HG03196 (cell line): ENCODE measurements around the gene POU2AF3.

ENCODE experiments used
- ATAC-seq: cut with Tn5 transposase; IDR thresholded peaks from one replicate; pipeline ENCODE4 v1.9.1; 2021; ENCODE audit not compliant: unreplicated experiment

The POU2AF3 gene

GRCh38 chr11:111327908-111328624 lies 29.7 kb downstream of the POU2AF3 start:
- no peak for ATAC-seq

GRCh38 chr11:111329306-111330204 lies 31.2 kb downstream of the POU2AF3 start:
- no peak for ATAC-seq

- ATAC-seq, result no peak
Measured at GRCh38 chr11:111330234-111330893, 32.0 kb downstream of the POU2AF3 start.

- no peak for ATAC-seq
Measured at GRCh38 chr11:111331711-111332479, 33.5 kb downstream of the POU2AF3 start.

DNA sequence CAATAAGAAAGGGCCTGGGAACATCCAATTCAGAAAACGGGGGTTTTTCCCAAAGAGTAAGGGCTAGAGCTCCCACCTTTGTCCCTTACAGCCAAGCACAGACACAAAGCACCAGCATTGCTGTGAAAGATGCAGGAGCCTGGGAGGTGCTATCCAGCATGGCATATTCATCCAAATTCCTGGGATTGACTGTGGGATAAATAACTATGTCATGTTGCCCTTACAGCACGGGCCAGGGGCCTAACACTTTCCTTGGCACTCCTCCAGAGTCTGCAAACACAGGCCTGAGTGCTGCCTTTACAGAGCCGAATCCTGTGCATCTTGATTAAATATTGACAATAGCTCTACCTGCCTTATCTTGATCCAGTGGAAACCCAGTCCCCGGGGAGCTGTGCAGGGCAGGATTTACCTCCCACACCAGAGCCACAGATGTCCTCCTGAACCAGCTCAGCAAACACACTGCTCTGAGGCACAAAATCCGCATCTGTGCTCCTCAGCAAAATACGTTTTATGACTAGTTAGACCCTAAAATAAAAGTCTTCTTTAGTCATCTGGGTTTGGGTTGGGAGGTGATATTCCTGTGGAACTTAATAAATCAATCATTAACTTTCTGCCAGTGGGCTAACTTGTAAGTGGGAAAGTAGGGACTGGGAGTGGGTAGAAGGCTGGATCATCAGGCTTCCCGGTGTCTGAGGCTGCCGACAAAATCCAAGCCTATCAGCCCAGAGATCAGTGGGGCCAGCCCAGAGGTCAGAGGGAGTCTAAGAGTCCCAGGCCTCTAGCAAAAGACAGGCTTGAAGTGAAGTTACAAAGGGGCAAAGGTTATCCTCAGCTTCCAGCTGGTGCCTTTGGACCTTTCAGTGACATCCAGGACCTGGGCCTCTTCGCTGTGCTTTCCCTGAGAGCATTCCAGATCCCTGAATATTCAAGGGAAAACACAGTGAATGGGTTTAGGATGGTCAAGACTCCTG lies 36.5 kb downstream of the POU2AF3 start:
- ATAC-seq, result no peak

DNA sequence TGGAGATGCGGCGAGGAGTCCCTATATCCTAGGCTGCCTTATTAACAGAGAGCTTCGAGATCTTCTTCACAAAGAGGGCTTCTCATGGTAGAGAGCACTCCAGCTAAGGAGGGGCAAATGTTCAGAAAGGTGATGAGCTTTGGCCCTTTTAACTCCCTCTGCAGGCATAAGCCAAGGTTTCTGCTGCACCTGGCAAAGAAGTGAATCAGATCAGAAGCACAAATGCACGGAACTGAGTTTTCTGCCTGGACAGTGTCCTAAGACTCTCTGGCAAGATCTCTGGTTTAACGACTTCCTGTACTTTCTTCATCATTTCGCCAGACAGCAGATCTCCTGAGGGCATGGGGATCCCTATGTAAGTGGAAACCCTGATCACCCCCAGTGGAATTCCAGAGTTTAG lies 37.2 kb downstream of the POU2AF3 start:
- no peak for ATAC-seq

- ATAC-seq, result no peak
Measured at GRCh38 chr11:111336062-111336461, 37.7 kb downstream of the POU2AF3 start.

DNA sequence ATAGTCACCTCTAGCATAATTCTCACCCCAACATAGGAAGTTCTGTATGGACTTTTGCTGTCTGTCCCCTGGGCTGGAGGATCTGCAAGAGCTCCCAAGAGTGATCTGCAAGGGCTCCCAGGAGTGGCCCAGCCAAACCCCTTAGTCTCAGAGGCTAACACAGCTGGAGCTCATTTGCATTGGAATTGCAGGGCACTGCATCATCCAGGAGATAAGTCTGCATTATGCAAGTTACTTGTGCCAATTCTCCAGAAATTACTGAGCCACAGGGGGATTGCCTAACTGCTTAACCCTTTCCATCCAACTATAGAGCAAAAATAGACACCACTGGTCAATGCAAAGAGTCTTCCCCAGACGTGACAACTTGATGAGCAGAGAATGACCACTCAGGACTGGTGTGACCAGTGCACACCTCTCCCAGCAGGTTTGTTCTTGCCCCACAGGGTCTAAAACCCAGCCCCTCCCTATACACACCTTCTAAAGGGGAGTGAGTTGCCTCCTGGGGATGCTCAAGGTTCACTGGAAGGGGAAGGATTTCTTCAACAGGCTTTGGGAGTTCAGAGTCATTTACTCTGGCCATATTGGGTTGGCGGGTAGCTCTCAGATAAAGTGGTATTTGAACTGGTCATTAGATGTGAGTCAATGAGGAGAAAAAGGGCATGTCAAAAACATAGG lies 38.4 kb downstream of the POU2AF3 start:
- ATAC-seq, result no peak

DNA sequence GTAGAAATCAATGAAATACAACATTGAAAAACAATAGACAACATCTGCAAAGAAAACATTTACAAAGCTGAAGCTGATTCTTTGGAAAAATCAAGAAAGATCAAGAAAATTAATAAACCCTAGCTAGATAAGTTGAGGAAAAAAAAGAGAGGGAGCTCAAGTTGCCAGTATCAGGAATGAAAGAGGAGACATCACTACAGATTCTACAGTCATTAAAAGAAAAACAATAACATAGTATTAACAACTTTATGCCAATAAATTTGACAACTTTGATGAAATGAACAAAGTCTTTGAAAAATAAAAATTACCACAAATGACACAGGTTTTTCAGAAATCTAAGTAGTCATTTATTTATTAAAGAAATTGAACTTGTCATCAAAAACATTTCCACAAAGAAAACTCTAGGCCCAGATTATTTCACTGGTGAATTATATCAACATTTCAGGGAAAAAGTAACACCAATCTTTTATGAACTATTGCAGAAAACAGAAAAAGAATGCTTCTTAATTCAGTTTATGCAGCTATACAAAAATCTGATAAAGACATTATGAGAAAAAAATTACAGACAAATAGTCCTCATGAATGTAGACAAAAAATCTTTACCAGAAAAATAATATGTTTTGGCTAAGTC lies 41.5 kb downstream of the POU2AF3 start:
- ATAC-seq, result no peak

DNA sequence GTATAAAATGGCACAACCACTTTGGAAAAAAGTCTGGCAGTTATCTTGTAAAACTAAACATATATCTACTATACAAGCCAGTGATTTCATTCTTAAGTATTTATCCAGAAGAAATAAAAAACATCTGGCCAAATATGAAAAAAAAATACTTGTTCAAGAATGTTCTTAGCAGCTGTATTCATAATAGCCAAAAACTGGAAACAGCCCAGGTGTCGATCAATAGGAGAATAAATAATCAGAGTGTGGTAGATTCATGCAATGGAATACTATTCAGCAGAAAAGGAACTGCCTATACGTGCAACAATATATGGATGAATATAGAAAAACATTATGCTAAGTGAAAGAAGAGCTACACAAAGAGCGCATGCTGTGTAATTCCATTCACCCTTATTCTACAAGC lies 44.0 kb downstream of the POU2AF3 start:
- no peak for ATAC-seq

DNA sequence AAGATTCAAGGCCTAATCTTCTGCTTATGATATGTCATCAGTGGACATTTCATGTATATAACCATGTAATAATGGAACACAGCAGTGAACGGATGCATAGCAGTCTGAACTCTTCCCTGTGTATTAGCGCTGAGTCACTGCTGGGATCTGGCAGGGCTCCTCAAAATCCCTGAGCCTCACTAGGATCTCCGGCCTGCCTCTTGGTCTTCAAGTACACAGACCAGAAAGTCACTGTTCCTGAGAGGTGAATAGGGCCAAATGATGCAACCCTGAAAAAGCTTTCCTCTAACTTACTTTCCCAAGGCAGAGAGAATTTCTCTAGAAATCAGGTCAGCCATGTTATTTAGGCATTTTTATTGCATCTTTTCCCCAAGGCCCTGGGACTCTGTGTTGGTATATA lies 45.7 kb downstream of the POU2AF3 start:
- ATAC-seq, result no peak

DNA sequence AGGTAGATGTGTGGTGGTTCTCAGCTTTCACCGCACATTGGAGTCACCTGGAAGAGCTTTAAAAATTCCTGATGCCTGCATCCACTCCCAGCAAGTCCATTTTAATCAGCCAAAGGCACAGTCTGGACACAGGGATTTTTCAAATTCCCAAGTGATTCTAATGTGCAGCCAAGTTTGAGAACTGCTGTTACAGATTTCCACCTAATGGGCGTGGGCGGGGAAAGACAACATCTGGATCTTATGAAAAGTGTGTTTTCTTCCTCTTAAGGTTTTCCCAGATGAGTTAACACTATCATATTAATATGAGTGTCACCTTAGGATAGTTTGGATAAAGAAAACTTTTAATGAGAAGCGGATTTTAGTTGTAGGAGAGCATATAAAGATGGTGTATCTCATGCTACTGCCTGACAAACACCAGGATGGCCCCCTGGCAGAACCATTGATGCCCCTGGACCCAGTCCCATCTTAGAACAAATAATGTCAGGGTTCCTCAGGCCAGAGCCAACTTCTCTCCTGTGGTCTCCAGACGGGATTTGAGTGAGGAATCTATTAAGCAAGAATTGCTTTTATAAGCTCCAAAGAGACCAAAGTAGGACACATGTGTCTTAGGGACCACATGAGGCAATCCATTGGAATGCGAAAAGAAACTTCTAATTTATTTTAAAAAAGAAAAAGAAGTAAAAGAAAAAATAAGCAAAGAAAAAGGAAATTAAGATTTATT lies 48.8 kb downstream of the POU2AF3 start:
- ATAC-seq, result no peak

DNA sequence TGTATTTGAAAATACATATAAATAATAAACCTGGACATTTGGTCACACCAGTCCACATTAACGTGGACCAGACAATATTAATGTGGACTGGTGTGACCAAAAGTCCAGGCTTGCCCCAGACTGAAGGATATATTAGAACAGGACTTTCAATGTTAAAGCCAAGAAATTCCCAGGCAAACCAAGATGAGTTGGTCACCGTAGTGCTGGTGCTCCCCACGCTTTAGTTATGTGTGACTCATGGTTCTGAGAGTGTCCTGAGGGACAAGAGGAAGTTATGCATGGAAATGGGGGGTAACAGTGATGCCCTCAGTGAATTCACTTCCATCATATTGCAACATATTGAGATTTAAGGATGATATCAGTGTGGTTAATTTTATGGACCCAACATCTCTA lies 49.4 kb downstream of the POU2AF3 start:
- no peak for ATAC-seq

GRCh38 chr11:111348147-111348546 lies 49.8 kb downstream of the POU2AF3 start:
- ATAC-seq, result no peak

GRCh38 chr11:111349191-111349695 lies 50.9 kb downstream of the POU2AF3 start:
- no peak for ATAC-seq

DNA sequence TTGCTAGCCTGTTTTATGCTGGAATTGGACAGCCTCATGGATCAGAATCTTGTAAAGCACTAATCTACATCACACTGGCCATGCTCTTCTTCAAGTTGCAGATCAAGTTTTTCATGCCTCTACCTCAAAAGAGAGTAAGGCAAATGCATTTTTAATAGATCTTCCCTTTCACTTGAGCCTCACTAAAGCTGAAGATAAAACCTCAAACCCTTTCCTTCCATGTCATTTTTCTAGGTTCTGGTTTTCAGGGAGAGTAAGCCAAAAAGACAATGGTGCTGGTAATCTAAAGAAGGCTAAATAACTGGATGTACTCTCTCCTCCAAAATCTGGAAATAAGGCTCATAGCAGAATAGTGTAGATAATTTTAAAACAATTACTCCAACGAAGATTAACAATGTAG lies 52.5 kb downstream of the POU2AF3 start:
- ATAC-seq, result no peak

DNA sequence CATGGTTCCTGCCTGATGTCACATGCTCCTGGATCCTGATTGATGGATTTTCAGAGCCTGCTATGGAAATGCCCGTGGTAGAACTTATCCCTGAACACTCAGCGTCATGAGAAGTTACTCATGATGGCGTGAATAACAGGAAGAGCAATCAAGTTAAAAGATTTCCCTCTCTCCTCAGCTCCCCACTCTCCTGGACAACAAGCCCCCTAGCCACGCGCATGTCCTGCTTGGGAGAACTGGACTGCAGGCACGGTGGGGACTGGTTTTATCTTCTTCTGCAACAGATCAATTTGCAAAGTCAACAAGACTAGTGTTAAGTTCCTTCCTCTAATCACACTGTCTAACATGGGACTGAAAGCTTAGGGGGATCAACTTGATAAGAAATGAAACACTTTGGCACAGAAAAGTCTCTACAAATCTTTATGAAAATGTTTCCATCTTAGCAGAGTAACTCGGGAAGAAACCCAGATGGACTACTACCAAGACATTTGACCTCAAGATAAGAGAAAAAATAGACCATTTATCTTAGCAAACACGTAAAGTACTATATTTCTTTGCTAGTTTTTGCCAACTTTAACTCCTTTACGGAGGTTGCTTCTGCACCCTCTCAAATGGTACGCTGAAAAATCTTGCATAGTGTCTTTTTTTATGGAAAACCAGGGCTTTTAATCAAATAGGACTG lies 53.2 kb downstream of the POU2AF3 start:
- no peak for ATAC-seq
